IMR-90 (cell line): ENCODE results near the gene LDLRAD4. TPM values are rescaled to one million over a fixed set of nuclear protein-coding genes. Genes with fewer than 3 reads are reported as not detected.

Experiments used
- ATAC-seq: fragments of 200-7000 bp; cut with Tn5 transposase; 2 replicates; pipeline ENCODE4 v1.9.1; 2020; ENCODE audit warnings: low read depth, mild to moderate bottlenecking, moderate library complexity
- BruUV-seq: library from RNA; stranded (reverse); fragments of 400-500 nt; replicated peaks from 2 replicates; lab custom pipeline; 2021; lab: Mats Ljungman, UMichigan
- CTCF ChIA-PET: fragments of 300-600 bp; formaldehyde crosslinking; extraction: SDS; loops from one replicate; lab custom pipeline; 2021; ENCODE audit warnings: antibody characterized with exemption; lab: Yijun Ruan, JAX
- POLR2A ChIA-PET: fragments of 300-600 bp; sonication (Branson Sonifier 250); formaldehyde crosslinking; loops from one replicate; lab custom pipeline; 2022; ENCODE audit warnings: antibody characterized with exemption; ENCODE audit not compliant: unreplicated experiment; lab: Charles Lee
- DNase-seq: peaks from one replicate; pipeline ENCODE4 v3.0.0; 2013
- H2AFZ ChIP-seq: replicated peaks from 2 replicates; pipeline ENCODE3; 2013; ENCODE audit warnings: low read length, mild to moderate bottlenecking; ENCODE audit not compliant: poor library complexity
- H2AK5ac ChIP-seq: 2 replicates; pipeline ENCODE4 v1.6.1; 2013; ENCODE audit warnings: low read depth, low read length, inconsistent platforms
- H2AK9ac ChIP-seq: replicated peaks from 2 replicates; pipeline ENCODE3; 2013; ENCODE audit warnings: mild to moderate bottlenecking, low read depth, low read length, moderate library complexity; ENCODE audit not compliant: poor library complexity
- H2BK120ac ChIP-seq: 2 replicates; pipeline ENCODE4 v1.6.1; 2013; ENCODE audit warnings: low read depth, low read length, inconsistent platforms
- H2BK15ac ChIP-seq: 3 replicates; pipeline ENCODE4 v1.6.1; 2013; ENCODE audit warnings: low read depth, low read length, inconsistent platforms
- H2BK20ac ChIP-seq: 2 replicates; pipeline ENCODE4 v1.6.1; 2013; ENCODE audit warnings: low read depth, mild to moderate bottlenecking, inconsistent platforms, low read length, moderate library complexity
- H2BK5ac ChIP-seq: 2 replicates; pipeline ENCODE4 v1.6.1; 2013; ENCODE audit warnings: mild to moderate bottlenecking, low read depth, low read length, inconsistent platforms; ENCODE audit not compliant: poor library complexity, severe bottlenecking
- H3K14ac ChIP-seq: replicated peaks from 2 replicates; pipeline ENCODE4 v1.6.1; 2013; ENCODE audit warnings: low read depth, low read length, inconsistent platforms
- H3K18ac ChIP-seq: 2 replicates; pipeline ENCODE4 v1.6.1; 2013; ENCODE audit warnings: low read depth, low read length, control low read depth
- H3K23ac ChIP-seq: 2 replicates; pipeline ENCODE4 v1.6.1; 2013; ENCODE audit warnings: low read depth, low read length, inconsistent platforms
- H3K27ac ChIP-seq: 2 replicates; pipeline ENCODE4 v1.5.1; 2013; ENCODE audit warnings: mild to moderate bottlenecking, control low read depth, low read length; ENCODE audit not compliant: insufficient read depth
- H3K27me3 ChIP-seq: 2 replicates; pipeline ENCODE4 v1.6.1; 2013; ENCODE audit warnings: low read length; ENCODE audit not compliant: control insufficient read depth, insufficient read depth
- H3K36me3 ChIP-seq: 2 replicates; pipeline ENCODE4 v1.6.1; 2013; ENCODE audit warnings: low read length, mixed read lengths; ENCODE audit not compliant: control insufficient read depth, insufficient read depth
- H3K4ac ChIP-seq: 2 replicates; pipeline ENCODE4 v1.6.1; 2013; ENCODE audit warnings: low read depth, low read length, inconsistent platforms
- H3K4me1 ChIP-seq: 2 replicates; pipeline ENCODE4 v1.6.1; 2013; ENCODE audit warnings: low read length, mixed read lengths; ENCODE audit not compliant: control insufficient read depth, insufficient read depth
- H3K4me2 ChIP-seq: 2 replicates; pipeline ENCODE4 v1.6.1; 2013; ENCODE audit warnings: low read depth, mild to moderate bottlenecking, control low read depth, low read length, moderate library complexity
- H3K4me3 ChIP-seq: 2 replicates; pipeline ENCODE4 v1.5.1; 2013; ENCODE audit warnings: low read depth, mild to moderate bottlenecking, control low read depth, low read length, moderate library complexity; ENCODE audit not compliant: insufficient read depth
- H3K56ac ChIP-seq: 2 replicates; pipeline ENCODE4 v1.6.1; 2013; ENCODE audit warnings: low read length, inconsistent platforms; ENCODE audit not compliant: insufficient read depth; ENCODE audit errors: extremely low read depth
- H3K79me1 ChIP-seq, 2 experiments: 2 replicates each; pipeline ENCODE4 v1.6.1; 2013; ENCODE audit warnings: low read length in 2 of 2, inconsistent platforms in 1 of 2, low read depth in 1 of 2
- H3K9ac ChIP-seq: 2 replicates; pipeline ENCODE4 v1.6.1; 2013; ENCODE audit warnings: low read depth, low read length, control low read depth
- H3K9me1 ChIP-seq: 2 replicates; pipeline ENCODE4 v1.6.1; 2013; ENCODE audit warnings: low read length, inconsistent platforms; ENCODE audit not compliant: insufficient read depth
- H3K9me3 ChIP-seq: 2 replicates; pipeline ENCODE4 v1.6.1; 2013; ENCODE audit warnings: low read length; ENCODE audit not compliant: control insufficient read depth, insufficient read depth
- H4K20me1 ChIP-seq: 2 replicates; pipeline ENCODE4 v1.6.1; 2013; ENCODE audit warnings: low read length, inconsistent platforms; ENCODE audit not compliant: insufficient read depth
- H4K5ac ChIP-seq: 2 replicates; pipeline ENCODE4 v1.6.1; 2013; ENCODE audit warnings: mild to moderate bottlenecking, low read depth, low read length, control low read depth
- H4K8ac ChIP-seq, 2 experiments: 2 replicates each; pipeline ENCODE4 v1.6.1; 2013; ENCODE audit warnings: low read depth in 2 of 2, low read length in 2 of 2, control low read depth in 1 of 2, inconsistent platforms in 1 of 2
- H4K91ac ChIP-seq: 2 replicates; pipeline ENCODE4 v1.6.1; 2013; ENCODE audit warnings: low read depth, low read length, inconsistent platforms; ENCODE audit not compliant: insufficient read depth
- MAZ ChIP-seq: IDR thresholded peaks from 2 replicates; pipeline ENCODE4 v1.6.1; 2012; ENCODE audit warnings: low read depth, mild to moderate bottlenecking, low read length, improper control_type of control experiment, moderate library complexity, borderline replicate concordance
- NFE2L2 ChIP-seq: fragments of 150-350 bp; IDR thresholded peaks from 2 replicates; pipeline ENCODE4 v1.6.1; 2016; ENCODE audit warnings: low read depth, mild to moderate bottlenecking, low read length
- RCOR1 ChIP-seq: IDR thresholded peaks from 2 replicates; pipeline ENCODE4 v1.6.1; 2012; ENCODE audit warnings: mild to moderate bottlenecking, low read length, improper control_type of control experiment; ENCODE audit not compliant: insufficient replicate concordance
- RFX5 ChIP-seq: IDR thresholded peaks from 2 replicates; pipeline ENCODE4 v1.8.0; 2012; ENCODE audit warnings: low read depth, mild to moderate bottlenecking, low read length, moderate library complexity
- WGBS, 2 experiments: methylation state at CpG; one replicate each; pipeline versions ENCODE4 v1.1.5 to v1.1.7; 2013; ENCODE audit warnings: missing lambda C conversion rate in 2 of 2; ENCODE audit not compliant: insufficient read length in 1 of 2; ENCODE audit errors: extremely low coverage in 2 of 2; 5-methylcytosine and 5-hydroxymethylcytosine counted together
- dilution Hi-C: fragments of 300-500 bp; cut with HindIII; formaldehyde crosslinking; loops from one replicate; pipeline ENCODE4 v1.14.3; 2018; ENCODE audit warnings: low sequenced_read_pairs; ENCODE audit not compliant: unreplicated experiment
- in situ Hi-C: fragments of 300-500 bp; cut with MboI; formaldehyde crosslinking; loops from 3 replicates; pipeline ENCODE4 v1.14.3; 2019; ENCODE audit warnings: low sequenced_read_pairs, inconsistent platforms, mixed read lengths
- intact Hi-C: fragments of 100-400 bp; cut with micrococcal nuclease; formaldehyde crosslinking; loops from 2 replicates; pipeline ENCODE4 v1.10.0; 2022
- polyA plus RNA-seq, 3 experiments: library from polyadenylated mRNA; depleted of rRNA; stranded (reverse); fragments of >200 nt; gene quantifications; 2 replicates each; pipeline ENCODE4 v1.2.3, GENCODE V29; 2012; ENCODE audit warnings: low replicate concordance in 1 of 3
- total RNA-seq: library from RNA; depleted of rRNA; stranded (reverse); fragments of >200 nt; gene quantifications from 2 replicates; pipeline ENCODE4 v1.2.3, GENCODE V29; 2012
- TF ChIP-seq, protein P1 (sequence below): conservative IDR thresholded peaks from 2 replicates; pipeline ENCODE4 v1.5.1; 2012; ENCODE audit warnings: mild to moderate bottlenecking, low read depth, low read length, improper control_type of control experiment
- TF ChIP-seq, protein P2 (sequence below): fragments of 150-350 bp; IDR thresholded peaks from 2 replicates; pipeline ENCODE4 v1.6.1; 2017; ENCODE audit warnings: mild to moderate bottlenecking, antibody characterized with exemption, low read length, low read depth

The LDLRAD4 gene
- total and polyA plus RNA-seq, 2 of the 4 experiments (the other 2 are of a cell fraction): not detected

GRCh38 chr18:13460946-13461345 is 242.4 kb downstream of the LDLRAD4 start:
- no peak overlapping the region for H3K9ac ChIP-seq
- H3K14ac ChIP-seq: no peak overlapping the region
- H2BK20ac ChIP-seq: no peak overlapping the region
- in situ Hi-C loops: no loop called here
- no peak overlapping the region for H3K27ac ChIP-seq
- H2AK5ac ChIP-seq: no peak overlapping the region
- no peak overlapping the region for H3K56ac ChIP-seq
- no peak overlapping the region for H3K23ac ChIP-seq
- no peak overlapping the region for H3K4me2 ChIP-seq
- ATAC-seq (no peak), DNase-seq (no peak)
- H3K4ac ChIP-seq: no peak overlapping the region
- H3K79me1 ChIP-seq: no peaks in the 10 kb centered on the region
- H4K91ac ChIP-seq: no peak overlapping the region
- ChIA-PET POLR2A (no interaction called here), CTCF (no interaction called here)
- no peak overlapping the region for H3K18ac ChIP-seq
- no peak overlapping the region for H2AFZ ChIP-seq
- H3K4me1 ChIP-seq: no peaks in the 10 kb centered on the region
- TF ChIP-seq RCOR1 (no peak), NFE2L2 (no peak), MAZ (no peak), RFX5 (no peak)
- TF ChIP-seq, protein P1, sequence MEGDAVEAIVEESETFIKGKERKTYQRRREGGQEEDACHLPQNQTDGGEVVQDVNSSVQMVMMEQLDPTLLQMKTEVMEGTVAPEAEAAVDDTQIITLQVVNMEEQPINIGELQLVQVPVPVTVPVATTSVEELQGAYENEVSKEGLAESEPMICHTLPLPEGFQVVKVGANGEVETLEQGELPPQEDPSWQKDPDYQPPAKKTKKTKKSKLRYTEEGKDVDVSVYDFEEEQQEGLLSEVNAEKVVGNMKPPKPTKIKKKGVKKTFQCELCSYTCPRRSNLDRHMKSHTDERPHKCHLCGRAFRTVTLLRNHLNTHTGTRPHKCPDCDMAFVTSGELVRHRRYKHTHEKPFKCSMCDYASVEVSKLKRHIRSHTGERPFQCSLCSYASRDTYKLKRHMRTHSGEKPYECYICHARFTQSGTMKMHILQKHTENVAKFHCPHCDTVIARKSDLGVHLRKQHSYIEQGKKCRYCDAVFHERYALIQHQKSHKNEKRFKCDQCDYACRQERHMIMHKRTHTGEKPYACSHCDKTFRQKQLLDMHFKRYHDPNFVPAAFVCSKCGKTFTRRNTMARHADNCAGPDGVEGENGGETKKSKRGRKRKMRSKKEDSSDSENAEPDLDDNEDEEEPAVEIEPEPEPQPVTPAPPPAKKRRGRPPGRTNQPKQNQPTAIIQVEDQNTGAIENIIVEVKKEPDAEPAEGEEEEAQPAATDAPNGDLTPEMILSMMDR: no peak
- TF ChIP-seq, protein P2, sequence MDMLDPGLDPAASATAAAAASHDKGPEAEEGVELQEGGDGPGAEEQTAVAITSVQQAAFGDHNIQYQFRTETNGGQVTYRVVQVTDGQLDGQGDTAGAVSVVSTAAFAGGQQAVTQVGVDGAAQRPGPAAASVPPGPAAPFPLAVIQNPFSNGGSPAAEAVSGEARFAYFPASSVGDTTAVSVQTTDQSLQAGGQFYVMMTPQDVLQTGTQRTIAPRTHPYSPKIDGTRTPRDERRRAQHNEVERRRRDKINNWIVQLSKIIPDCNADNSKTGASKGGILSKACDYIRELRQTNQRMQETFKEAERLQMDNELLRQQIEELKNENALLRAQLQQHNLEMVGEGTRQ: no peak
- H4K5ac ChIP-seq: no peak overlapping the region
- intact Hi-C loops: no loop called here
- H3K9me1 ChIP-seq: no peaks in the 10 kb centered on the region
- H3K36me3 ChIP-seq: no peaks in the 10 kb centered on the region
- BruUV-seq: no TSS peak
- no peaks in the 10 kb centered on the region for H4K20me1 ChIP-seq
- H2BK15ac ChIP-seq: no peak overlapping the region
- no peaks in the 10 kb centered on the region for H3K27me3 ChIP-seq
- H2BK5ac ChIP-seq: no peak overlapping the region
- H2AK9ac ChIP-seq: no peak overlapping the region
- dilution Hi-C loops: no loop called here
- H2BK120ac ChIP-seq: no peak overlapping the region
- no peak overlapping the region for H4K8ac ChIP-seq
- H3K9me3 ChIP-seq: no peaks in the 10 kb centered on the region
- no peak overlapping the region for H3K4me3 ChIP-seq
- no CpG with 5 or more reads among the region's 12 CpGs for WGBS, 2 experiments
